GM23248 (cell line): ENCODE data around the gene KLHL14. TPM values are rescaled to one million over a fixed set of nuclear protein-coding genes. Genes with fewer than 3 reads are reported as not detected.

Experiments
- DNase-seq: peaks from one replicate; pipeline ENCODE4 v3.0.0-alpha.2; 2015
- H2AFZ ChIP-seq: fragments of 200-600 bp; sonication (generic); 2 replicates; pipeline ENCODE4 v1.6.1; 2016; ENCODE audit warnings: antibody characterized with exemption
- H3F3A ChIP-seq: fragments of 200-600 bp; sonication (generic); 2 replicates; pipeline ENCODE4 v1.6.1; 2016; ENCODE audit warnings: mild to moderate bottlenecking, antibody characterized with exemption, mixed run types; ENCODE audit not compliant: insufficient read depth
- H3K27ac ChIP-seq: fragments of 200-600 bp; sonication (generic); 2 replicates; pipeline ENCODE4 v1.5.1; 2016; ENCODE audit warnings: mild to moderate bottlenecking
- H3K27me3 ChIP-seq: fragments of 200-600 bp; sonication (generic); replicated peaks from 2 replicates; pipeline ENCODE4 v1.6.1; 2016; ENCODE audit warnings: mild to moderate bottlenecking; ENCODE audit not compliant: insufficient read depth
- H3K36me3 ChIP-seq: fragments of 200-600 bp; sonication (generic); 2 replicates; pipeline ENCODE4 v1.6.1; 2016; ENCODE audit warnings: low read depth, mild to moderate bottlenecking
- H3K4me1 ChIP-seq: fragments of 200-600 bp; sonication (generic); 2 replicates; pipeline ENCODE4 v1.6.1; 2016; ENCODE audit warnings: mild to moderate bottlenecking; ENCODE audit not compliant: insufficient read depth
- H3K4me2 ChIP-seq: fragments of 200-600 bp; sonication (generic); one replicate; pipeline ENCODE4 v1.6.1; 2016; ENCODE audit warnings: mild to moderate bottlenecking; ENCODE audit not compliant: unreplicated experiment
- H3K4me3 ChIP-seq: fragments of 200-600 bp; sonication (generic); 2 replicates; pipeline ENCODE4 v1.5.1; 2016; ENCODE audit warnings: mild to moderate bottlenecking
- H3K79me2 ChIP-seq: fragments of 200-600 bp; sonication (generic); 2 replicates; pipeline ENCODE4 v1.6.1; 2016; ENCODE audit warnings: mild to moderate bottlenecking; ENCODE audit not compliant: insufficient read depth
- H3K9ac ChIP-seq: fragments of 200-600 bp; sonication (generic); 2 replicates; pipeline ENCODE4 v1.6.1; 2016; ENCODE audit warnings: mild to moderate bottlenecking
- H3K9me2 ChIP-seq: fragments of 200-600 bp; sonication (generic); 2 replicates; pipeline ENCODE4 v1.6.1; 2016; ENCODE audit warnings: mixed run types, mild to moderate bottlenecking, moderate library complexity; ENCODE audit not compliant: insufficient read depth
- H3K9me3 ChIP-seq: fragments of 200-600 bp; sonication (generic); one replicate; pipeline ENCODE4 v1.6.1; 2017; ENCODE audit warnings: low read depth
- H4K20me1 ChIP-seq: fragments of 200-600 bp; sonication (generic); 2 replicates; pipeline ENCODE4 v1.6.0; 2016; ENCODE audit not compliant: insufficient read depth
- EZH2 ChIP-seq: fragments of 200-600 bp; sonication (generic); IDR thresholded peaks from 2 replicates; pipeline ENCODE4 v1.6.1; 2018; ENCODE audit warnings: antibody characterized with exemption, mild to moderate bottlenecking; ENCODE audit not compliant: insufficient read depth, poor library complexity, severe bottlenecking
- EZH2phosphoT487 ChIP-seq: fragments of 200-600 bp; sonication (generic); IDR thresholded peaks from 2 replicates; pipeline ENCODE4 v1.6.1; 2018; ENCODE audit warnings: antibody characterized with exemption, moderate library complexity, mild to moderate bottlenecking, low read depth; ENCODE audit not compliant: insufficient read depth
- WGBS, 2 experiments: methylation state at CpG; one replicate each; pipeline ENCODE4 v1.1.6; 2015 to 2017; ENCODE audit warnings: low lambda C conversion rate in 2 of 2, low coverage in 1 of 2; ENCODE audit errors: missing lambda C conversion rate in 2 of 2; 5-methylcytosine and 5-hydroxymethylcytosine counted together
- in situ Hi-C: fragments of 300-500 bp; cut with MboI; formaldehyde crosslinking; loops from 2 replicates; pipeline ENCODE4 v1.15.0; 2020
- polyA plus RNA-seq: library from polyadenylated mRNA; unstranded; fragments of >200 nt; fragmentation: Nextera tagmentation; extraction: Ambion mirVana; gene quantifications from 2 replicates; pipeline ENCODE4 v1.2.1, GENCODE V29; 2016
- total RNA-seq: library from RNA; depleted of rRNA; stranded (reverse); fragments of >200 nt; shearing (Covaris generic); gene quantifications from 2 replicates; pipeline ENCODE4 v1.2.3, GENCODE V29; 2014

The KLHL14 gene
- total and polyA plus RNA-seq, 2 experiments from 2014 or later = not detected

DNA sequence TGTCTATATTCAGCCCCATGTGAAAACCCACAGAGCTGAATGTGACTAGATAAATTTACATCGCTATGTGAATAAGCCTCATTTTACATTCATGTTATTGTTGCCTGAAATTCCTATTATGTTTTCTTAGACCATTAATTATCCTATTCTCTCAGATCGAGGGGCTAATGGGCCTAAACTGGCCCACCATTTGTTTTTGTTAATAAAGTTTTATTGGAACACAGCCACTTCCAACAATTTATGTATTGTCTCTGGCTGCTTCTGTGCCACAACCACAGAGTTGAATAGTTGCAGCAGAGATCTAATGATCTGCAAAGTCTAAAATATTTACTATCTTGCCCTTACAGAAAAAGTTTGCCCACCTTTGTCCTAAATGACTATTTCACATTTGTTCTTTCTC lies 61.0 kb downstream of the KLHL14 start:
- Histone ChIP-seq H3F3A (no peaks in the 10 kb centered on the region), H3K9ac (no peak overlapping the region), H3K27me3 (0 out of 2 replicates have a peak, but pooled peaks cover 6% of the 10 kb centered on the region), H3K79me2 (no peaks in the 10 kb centered on the region), H3K4me3 (no peak overlapping the region), H3K27ac (no peak overlapping the region), H3K9me2 (no peaks in the 10 kb centered on the region), H3K4me2 (no peak overlapping the region), H3K9me3 (no peaks in the 10 kb centered on the region), H3K4me1 (no peaks in the 10 kb centered on the region), H2AFZ (no peak overlapping the region), H4K20me1 (no peaks in the 10 kb centered on the region), H3K36me3 (no peaks in the 10 kb centered on the region)
- no peak for TF ChIP-seq EZH2
- TF ChIP-seq EZH2phosphoT487 = no peak
- no peak for DNase-seq
- 49 to 54% methylated on average over 2 of the region's 2 CpGs for WGBS, 2 experiments
- in situ Hi-C loops = no loop called here

DNA sequence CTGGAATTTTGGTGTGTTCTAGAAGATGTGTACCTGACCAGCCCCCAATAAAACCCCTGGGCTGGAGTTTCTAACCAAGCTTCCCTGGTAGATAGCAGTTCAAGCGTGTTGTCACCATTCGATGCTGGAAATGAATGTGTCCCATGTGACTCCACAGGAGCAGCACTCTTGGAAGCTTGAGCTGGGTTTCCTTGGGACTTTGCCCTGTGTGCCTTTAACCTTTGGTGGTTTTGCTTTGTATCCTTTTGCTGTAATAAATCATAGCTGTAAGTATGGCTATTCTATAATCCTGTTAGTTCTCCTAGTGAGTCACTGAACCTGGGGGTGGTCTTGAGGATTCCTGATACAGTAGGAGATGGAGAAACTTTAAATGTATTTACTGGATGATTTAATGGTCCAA lies 65.2 kb downstream of the KLHL14 start:
- in situ Hi-C loops = no loop called here

DNA sequence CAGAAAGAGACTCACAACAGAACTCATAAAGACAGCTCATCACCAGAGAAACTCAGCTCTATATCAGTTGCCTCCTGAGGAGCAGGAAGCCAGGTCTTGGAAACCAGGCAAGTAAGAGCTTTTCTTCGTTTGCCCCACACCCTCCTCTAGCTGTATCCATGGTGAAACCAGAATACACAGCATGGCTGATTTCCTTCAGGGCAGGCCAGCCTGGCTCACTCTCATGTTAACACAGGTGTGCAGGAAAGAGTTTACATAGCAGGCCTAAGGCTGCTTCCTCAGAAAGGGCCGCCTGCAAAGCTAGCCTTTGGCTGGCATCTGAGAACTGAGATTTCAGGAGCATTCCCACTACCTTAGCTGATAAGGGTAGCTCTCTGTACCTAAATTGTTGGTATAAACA lies 65.7 kb downstream of the KLHL14 start:
- H3K36me3 ChIP-seq = no peaks in the 10 kb centered on the region
- H3K4me3 ChIP-seq = no peak overlapping the region
- H3K9ac ChIP-seq = no peak overlapping the region
- 18 to 22% methylated on average over 2 of the region's 2 CpGs for WGBS, 2 experiments
- no peaks in the 10 kb centered on the region for H3K79me2 ChIP-seq
- no peak overlapping the region for H2AFZ ChIP-seq
- H3F3A ChIP-seq = no peaks in the 10 kb centered on the region
- H3K4me2 ChIP-seq = no peak overlapping the region
- H3K9me2 ChIP-seq = no peaks in the 10 kb centered on the region
- DNase-seq = no peak
- no peak overlapping the region for H3K27ac ChIP-seq
- H3K4me1 ChIP-seq = no peaks in the 10 kb centered on the region
- H4K20me1 ChIP-seq = no peaks in the 10 kb centered on the region
- in situ Hi-C loops = no loop called here
- H3K27me3 ChIP-seq = no peaks in the 10 kb centered on the region
- no peak for TF ChIP-seq EZH2
- no peak for TF ChIP-seq EZH2phosphoT487
- no peaks in the 10 kb centered on the region for H3K9me3 ChIP-seq

More for the DNA sequence above, 65.2 kb downstream of the KLHL14 start:
- Histone ChIP-seq H3K27ac (no peak overlapping the region), H3K4me2 (no peak overlapping the region), H3K9ac (no peak overlapping the region), H2AFZ (no peak overlapping the region), H3K9me3 (no peaks in the 10 kb centered on the region), H3F3A (no peaks in the 10 kb centered on the region), H3K4me1 (no peaks in the 10 kb centered on the region), H3K9me2 (no peaks in the 10 kb centered on the region), H3K36me3 (no peaks in the 10 kb centered on the region), H3K79me2 (no peaks in the 10 kb centered on the region), H3K4me3 (no peak overlapping the region), H3K27me3 (no peaks in the 10 kb centered on the region), H4K20me1 (no peaks in the 10 kb centered on the region)
- DNase-seq = no peak
- WGBS, 2 experiments = 68 to 83% methylated on average over 2 of the region's 2 CpGs
- no peak for TF ChIP-seq EZH2phosphoT487
- no peak for TF ChIP-seq EZH2

DNA sequence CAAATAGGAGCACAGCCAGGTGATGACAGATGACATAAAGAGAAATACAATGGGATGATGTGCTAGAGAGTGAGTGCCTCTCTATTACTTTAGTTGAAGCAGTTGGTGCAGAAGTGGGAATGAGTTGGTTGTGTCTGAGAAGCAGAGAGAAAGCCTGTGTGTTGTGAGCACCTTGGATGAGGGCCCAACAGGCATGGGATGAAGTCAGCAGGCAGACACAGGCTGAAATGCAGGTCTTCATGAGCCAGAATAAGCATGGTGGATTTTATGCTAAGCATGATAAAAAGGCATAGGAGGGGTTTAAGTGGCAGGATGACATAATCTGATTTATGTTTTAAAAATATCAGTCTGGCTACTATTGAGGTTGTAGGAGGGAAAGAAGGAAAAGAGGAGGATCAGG lies 71.5 kb downstream of the KLHL14 start:
- in situ Hi-C loops = no loop called here
- TF ChIP-seq EZH2 = no peak
- TF ChIP-seq EZH2phosphoT487 = no peak
- Histone ChIP-seq H3K36me3 (no peaks in the 10 kb centered on the region), H3K27me3 (no peaks in the 10 kb centered on the region), H3K9me3 (no peaks in the 10 kb centered on the region), H4K20me1 (no peaks in the 10 kb centered on the region), H3K27ac (no peak overlapping the region), H3K79me2 (no peaks in the 10 kb centered on the region), H3K4me3 (no peak overlapping the region), H3K4me1 (no peaks in the 10 kb centered on the region), H3F3A (no peaks in the 10 kb centered on the region), H3K9ac (no peak overlapping the region), H2AFZ (no peak overlapping the region), H3K9me2 (no peaks in the 10 kb centered on the region), H3K4me2 (no peak overlapping the region)
- no peak for DNase-seq

DNA sequence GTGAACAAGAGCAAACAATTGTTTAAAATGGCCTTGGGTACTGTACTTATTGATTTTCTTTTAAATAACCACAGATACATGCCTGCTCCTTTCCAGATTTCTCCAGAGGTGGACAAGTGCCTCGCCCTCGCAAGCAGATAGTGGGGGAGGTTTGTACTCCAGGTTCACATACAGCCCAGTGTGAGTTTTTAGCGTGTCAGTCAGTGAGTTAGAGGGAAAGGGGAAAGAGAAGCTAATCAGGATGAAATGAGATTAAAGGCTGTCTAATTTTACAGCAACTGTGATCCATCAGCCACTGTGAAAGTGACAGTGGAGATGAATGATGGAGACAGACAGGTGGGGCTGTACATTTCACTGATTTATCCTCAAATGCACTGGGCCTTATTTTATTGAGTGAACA lies 74.7 kb downstream of the KLHL14 start:
- H3K4me2 ChIP-seq = no peak overlapping the region
- in situ Hi-C loops = no loop called here
- H3K27me3 ChIP-seq = no peaks in the 10 kb centered on the region
- H2AFZ ChIP-seq = no peak overlapping the region
- no peak overlapping the region for H3K4me3 ChIP-seq
- TF ChIP-seq EZH2phosphoT487 (no peak), EZH2 (no peak)
- DNase-seq = no peak
- H3K4me1 ChIP-seq = no peaks in the 10 kb centered on the region
- WGBS, 2 experiments = 35 to 42% methylated on average over 3 of the region's 3 CpGs
- H3K9me3 ChIP-seq = no peaks in the 10 kb centered on the region
- no peaks in the 10 kb centered on the region for H3K9me2 ChIP-seq
- no peaks in the 10 kb centered on the region for H4K20me1 ChIP-seq
- H3K79me2 ChIP-seq = no peaks in the 10 kb centered on the region
- H3K36me3 ChIP-seq = no peaks in the 10 kb centered on the region
- H3K27ac ChIP-seq = no peak overlapping the region
- no peak overlapping the region for H3K9ac ChIP-seq
- no peaks in the 10 kb centered on the region for H3F3A ChIP-seq
